Sigmoid colon (tissue), 3 donors: ENCODE measurements around the gene ALX4.

Experiments used
- POLR2A ChIP-seq, 2 donors: fragments of 450-650 bp; IDR thresholded peaks; one replicate each; pipeline ENCODE4 v1.6.1; 2016; ENCODE audit warnings: antibody characterized with exemption in 2 of 2, mild to moderate bottlenecking in 2 of 2, moderate library complexity in 2 of 2
- TF ChIP-seq, protein P1 (sequence below), 4 experiments: fragments of 450-650 bp in 3 of 4; fragments of 200-600 bp in 1 of 4; IDR thresholded peaks; one replicate each; pipeline ENCODE4 v1.5.1; 2016 to 2019; ENCODE audit warnings: antibody characterized with exemption in 4 of 4, mild to moderate bottlenecking in 3 of 4, moderate library complexity in 2 of 4

DNA sequence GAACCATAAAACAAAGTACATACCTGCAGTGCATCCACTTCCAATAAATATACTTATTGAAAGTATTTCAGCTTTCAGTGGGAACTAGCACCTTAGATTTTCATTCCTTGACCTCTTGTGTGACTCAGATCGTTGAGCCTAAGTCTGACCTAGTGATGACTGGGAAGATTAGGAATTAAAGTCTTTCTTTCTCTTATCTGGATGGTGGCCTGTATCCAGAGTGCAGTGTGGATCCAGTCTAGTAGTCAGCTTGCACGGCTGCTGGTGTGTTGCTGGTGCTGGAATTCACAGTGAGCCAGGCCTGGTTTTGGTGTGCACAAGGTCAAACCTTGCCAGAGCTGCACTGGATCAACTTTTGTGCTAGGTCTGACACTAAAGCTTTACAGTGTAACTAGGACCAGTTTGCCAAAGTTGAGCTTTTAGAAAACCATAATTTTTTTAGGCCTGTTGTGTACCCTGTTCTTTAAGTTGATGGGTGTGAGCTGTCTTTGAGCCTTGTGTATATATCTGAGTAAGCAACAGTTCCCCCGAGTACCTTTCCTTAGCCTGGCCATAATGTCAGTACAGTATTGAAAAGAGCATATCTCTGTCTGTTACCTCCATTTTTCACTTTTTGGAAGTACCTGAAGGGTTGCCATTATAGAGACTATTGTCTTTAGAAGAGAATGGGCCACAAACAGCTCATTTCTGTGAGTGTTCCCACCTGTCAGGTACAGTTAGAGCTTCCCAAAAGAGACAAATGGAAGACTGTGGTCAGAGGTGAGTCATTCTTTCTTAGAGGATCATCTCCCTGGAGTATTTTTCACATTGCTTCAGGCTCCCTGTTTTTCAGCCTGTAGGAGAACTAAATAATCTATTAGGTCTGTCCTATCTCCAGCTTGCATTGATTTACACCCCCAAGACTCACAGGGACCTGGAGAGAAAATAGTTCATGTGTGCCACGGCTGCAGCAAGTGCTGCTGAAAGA lies 89.8 kb downstream of the ALX4 start:
- TF ChIP-seq POLR2A (IDR thresholded peaks at IDR 0.05) = no peak
- TF ChIP-seq, protein P1, sequence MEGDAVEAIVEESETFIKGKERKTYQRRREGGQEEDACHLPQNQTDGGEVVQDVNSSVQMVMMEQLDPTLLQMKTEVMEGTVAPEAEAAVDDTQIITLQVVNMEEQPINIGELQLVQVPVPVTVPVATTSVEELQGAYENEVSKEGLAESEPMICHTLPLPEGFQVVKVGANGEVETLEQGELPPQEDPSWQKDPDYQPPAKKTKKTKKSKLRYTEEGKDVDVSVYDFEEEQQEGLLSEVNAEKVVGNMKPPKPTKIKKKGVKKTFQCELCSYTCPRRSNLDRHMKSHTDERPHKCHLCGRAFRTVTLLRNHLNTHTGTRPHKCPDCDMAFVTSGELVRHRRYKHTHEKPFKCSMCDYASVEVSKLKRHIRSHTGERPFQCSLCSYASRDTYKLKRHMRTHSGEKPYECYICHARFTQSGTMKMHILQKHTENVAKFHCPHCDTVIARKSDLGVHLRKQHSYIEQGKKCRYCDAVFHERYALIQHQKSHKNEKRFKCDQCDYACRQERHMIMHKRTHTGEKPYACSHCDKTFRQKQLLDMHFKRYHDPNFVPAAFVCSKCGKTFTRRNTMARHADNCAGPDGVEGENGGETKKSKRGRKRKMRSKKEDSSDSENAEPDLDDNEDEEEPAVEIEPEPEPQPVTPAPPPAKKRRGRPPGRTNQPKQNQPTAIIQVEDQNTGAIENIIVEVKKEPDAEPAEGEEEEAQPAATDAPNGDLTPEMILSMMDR (IDR thresholded peaks at IDR 0.05) = no peak
